Endothelial cell of umbilical vein (primary cell): ENCODE data around the gene CTDSPL. TPM values are rescaled to one million over a fixed set of nuclear protein-coding genes. Genes with fewer than 3 reads are reported as not detected.

Experiments
- BruUV-seq: library from RNA; stranded (reverse); fragments of 400-500 nt; replicated peaks from 2 replicates; lab custom pipeline; 2021; lab: Mats Ljungman, UMichigan
- CTCF ChIA-PET: fragments of 300-600, 350-600 bp; sonication (Branson Sonifier 250); formaldehyde crosslinking; loops from one replicate; lab custom pipeline; 2021; ENCODE audit warnings: antibody characterized with exemption, inconsistent platforms; lab: Charles Lee
- POLR2A ChIA-PET: fragments of 300-600, 350-600 bp; sonication (Branson Sonifier 250); formaldehyde crosslinking; loops from one replicate; lab custom pipeline; 2021; ENCODE audit warnings: antibody characterized with exemption, inconsistent platforms; lab: Charles Lee
- DNase-seq: peaks from one replicate; pipeline ENCODE4 v3.0.0-alpha.2; 2011; ENCODE audit warnings: low read depth, low spot score
- FAIRE-seq: peaks from 2 replicates; lab custom pipeline; 2011; peaks lifted over from hg19 to GRCh38; lab: Jason Lieb, UNC
- H2AFZ ChIP-seq: 2 replicates; pipeline ENCODE4 v1.6.0; 2012; ENCODE audit warnings: low read depth, low read length, control low read depth, inconsistent platforms
- H3K27ac ChIP-seq: 2 replicates; pipeline ENCODE4 v1.5.1; 2011; ENCODE audit warnings: low read depth, mild to moderate bottlenecking, control low read depth, low read length, moderate library complexity; ENCODE audit not compliant: insufficient read depth
- H3K27me3 ChIP-seq, 2 experiments: 2 replicates each; pipeline versions ENCODE4 v1.6.0 to v1.6.1; 2011; ENCODE audit warnings: low read length in 2 of 2, mixed read lengths in 1 of 2; ENCODE audit not compliant: control insufficient read depth in 2 of 2, insufficient read depth in 2 of 2
- H3K36me3 ChIP-seq, 2 experiments: 2 replicates in 1 of 2; 3 replicates in 1 of 2; pipeline ENCODE4 v1.5.1; 2011; ENCODE audit warnings: low read length in 2 of 2, mild to moderate bottlenecking in 1 of 2, moderate library complexity in 1 of 2; ENCODE audit not compliant: control insufficient read depth in 2 of 2, insufficient read depth in 2 of 2; ENCODE audit errors: extremely low read depth in 1 of 2
- H3K4me1 ChIP-seq: 3 replicates; pipeline ENCODE4 v1.5.1; 2011; ENCODE audit warnings: mild to moderate bottlenecking, low read length; ENCODE audit not compliant: control insufficient read depth, insufficient read depth; ENCODE audit errors: extremely low read depth
- H3K4me2 ChIP-seq: 2 replicates; pipeline ENCODE4 v1.6.1; 2011; ENCODE audit warnings: low read length, control low read depth, mixed read lengths; ENCODE audit not compliant: insufficient read depth
- H3K4me3 ChIP-seq, 3 experiments: fragments of 200-600 bp in 1 of 3; sonication (generic), shearing (Covaris generic) in 1 of 3; replicated peaks in 1 of 3; 2 replicates each; pipeline ENCODE4 v1.5.1; 2011 to 2016; ENCODE audit warnings: control low read depth in 3 of 3, low read length in 3 of 3, mild to moderate bottlenecking in 2 of 3, inconsistent platforms in 1 of 3, low read depth in 1 of 3, moderate library complexity in 1 of 3; ENCODE audit not compliant: insufficient read depth in 1 of 3
- H3K79me2 ChIP-seq: 2 replicates; pipeline ENCODE4 v1.6.0; 2012; ENCODE audit warnings: low read length, inconsistent platforms; ENCODE audit not compliant: control insufficient read depth, insufficient read depth
- H3K9ac ChIP-seq: replicated peaks from 2 replicates; pipeline ENCODE3; 2011; ENCODE audit warnings: low read length, control low read depth; ENCODE audit not compliant: insufficient read depth; ENCODE audit errors: extremely low read depth
- H3K9me1 ChIP-seq: replicated peaks from 3 replicates; pipeline ENCODE4 v1.6.0; 2011; ENCODE audit warnings: mild to moderate bottlenecking, low read length; ENCODE audit not compliant: control insufficient read depth, insufficient read depth; ENCODE audit errors: extremely low read depth
- H3K9me3 ChIP-seq: replicated peaks from 2 replicates; pipeline ENCODE4 v1.5.1; 2012; ENCODE audit warnings: low read length, inconsistent platforms; ENCODE audit not compliant: control insufficient read depth, insufficient read depth
- H4K20me1 ChIP-seq: replicated peaks from 2 replicates; pipeline ENCODE3; 2011; ENCODE audit warnings: mild to moderate bottlenecking, low read length; ENCODE audit not compliant: control insufficient read depth, insufficient read depth; ENCODE audit errors: extremely low read depth
- EZH2 ChIP-seq: IDR thresholded peaks from 2 replicates; pipeline ENCODE4 v1.6.1; 2012; ENCODE audit warnings: borderline replicate concordance, low read depth, mild to moderate bottlenecking, moderate library complexity, low read length, inconsistent platforms; ENCODE audit not compliant: severe bottlenecking
- GATA2 ChIP-seq: IDR thresholded peaks from 2 replicates; pipeline ENCODE4 v1.7.0; 2011; ENCODE audit warnings: low read depth, mild to moderate bottlenecking, moderate library complexity, mixed read lengths, low read length; ENCODE audit not compliant: insufficient read length, insufficient read depth
- MYC ChIP-seq: IDR thresholded peaks from one replicate; pipeline ENCODE4 v1.6.1; 2011; ENCODE audit warnings: mild to moderate bottlenecking, low read depth, low read length
- POLR2AphosphoS5 ChIP-seq: IDR thresholded peaks from 2 replicates; pipeline ENCODE4 v1.6.1; 2012; ENCODE audit warnings: low read depth, mild to moderate bottlenecking, control low read depth, low read length, moderate library complexity; ENCODE audit not compliant: insufficient read depth
- dilution Hi-C: fragments of 300-500 bp; cut with MboI; formaldehyde crosslinking; loops from one replicate; pipeline ENCODE4 v1.15.0; 2019; ENCODE audit warnings: low sequenced_read_pairs; ENCODE audit not compliant: extremely low pct_ligation_motif_present
- intact Hi-C: fragments of 100-400 bp; cut with micrococcal nuclease; formaldehyde crosslinking; loops from one replicate; pipeline ENCODE4 v1.10.0; 2022
- polyA plus RNA-seq, 4 experiments: library from polyadenylated mRNA; depleted of rRNA in 3 of 4; stranded (reverse) in 3 of 4; unstranded in 1 of 4; fragments of >200 nt; gene quantifications; 2 replicates each; pipeline versions ENCODE4 v1.2.1 to v1.2.3, GENCODE V29; 2011 to 2012; ENCODE audit warnings: missing spikeins in 1 of 4
- total RNA-seq: library from RNA; stranded (reverse); gene quantifications from 2 replicates; pipeline ENCODE4 v1.2.3, GENCODE V29; 2021

The CTDSPL gene
- total and polyA plus RNA-seq, 2 donors (not counting 3 experiments of a cell fraction or from before 2014, with no cell fraction given): 30.1 to 43.2 TPM

DNA sequence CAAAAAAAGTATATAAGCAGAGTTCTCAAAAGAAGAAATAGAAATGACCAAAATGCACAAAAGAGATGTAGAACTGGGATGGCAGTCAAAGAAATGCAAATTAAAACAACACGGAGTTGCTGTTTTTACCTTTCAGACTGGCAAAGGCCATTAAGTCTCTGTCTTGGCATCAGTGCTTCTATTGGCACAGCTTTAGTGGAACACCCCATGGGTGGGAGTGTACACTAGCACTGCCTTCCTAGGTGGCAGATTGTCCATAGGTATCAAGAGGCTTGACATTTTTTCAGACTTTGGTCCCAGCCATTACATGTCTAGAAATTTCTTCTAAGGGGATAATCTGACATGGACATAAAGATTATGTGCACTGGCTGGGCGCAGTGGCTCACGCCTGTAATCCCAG, 70.8 kb downstream of the CTDSPL start:
- Histone ChIP-seq H4K20me1 (no peaks in the 10 kb centered on the region), H3K9me3 (no peaks in the 10 kb centered on the region), H3K79me2 (no peaks in the 10 kb centered on the region), H3K27ac (no peak overlapping the region), H3K36me3 (no peaks in the 10 kb centered on the region), H3K4me2 (no peak overlapping the region), H3K9ac (no peak overlapping the region), H3K9me1 (no peaks in the 10 kb centered on the region), H2AFZ (no peak overlapping the region), H3K4me3 (no peak overlapping the region), H3K4me1 (peaks cover 26% of the 10 kb centered on the region), H3K27me3 (no peaks in the 10 kb centered on the region)
- CTCF ChIA-PET: interaction anchor here (1.0 kb wide), 1 partner anchor 34 kb away, joined by 7 read pairs; no protein-coding TSS in a partner anchor
- FAIRE-seq: no peak
- intact Hi-C loops (no loop called here), dilution Hi-C loops (no loop called here)
- TF ChIP-seq GATA2: no peak
- no peak for TF ChIP-seq EZH2
- TF ChIP-seq POLR2AphosphoS5: no peak
- TF ChIP-seq MYC: no peak
- no TSS peak for BruUV-seq
- no peak for DNase-seq
- POLR2A ChIA-PET: no interaction called here

- TF ChIP-seq MYC: no peak
- ChIA-PET POLR2A (interaction anchor here (0.6 kb wide), 1 partner anchor 1050 kb away, joined by 6 read pairs; no protein-coding TSS in a partner anchor), CTCF (interaction anchor here (1.0 to 5.7 kb wide), 3 partner anchors 21 to 79 kb away, joined by 4 to 38 read pairs (median 9); no protein-coding TSS in a partner anchor)
- no TSS peak for BruUV-seq
- no peaks in the 10 kb centered on the region for H4K20me1 ChIP-seq
- dilution Hi-C loops (no loop called here), intact Hi-C loops (loop anchor here (5.0 kb wide), 1 partner anchor 42 kb away; no protein-coding TSS in a partner anchor)
- H2AFZ ChIP-seq: no peak overlapping the region
- H3K9me3 ChIP-seq: no peaks in the 10 kb centered on the region
- H3K4me1 ChIP-seq: peaks cover 26% of the 10 kb centered on the region
- no peaks in the 10 kb centered on the region for H3K36me3 ChIP-seq
- H3K9ac ChIP-seq: no peak overlapping the region
- H3K9me1 ChIP-seq: no peaks in the 10 kb centered on the region
- DNase-seq (no peak), FAIRE-seq (no peak)
- no peak overlapping the region for H3K27ac ChIP-seq
- H3K4me3 ChIP-seq: no peak overlapping the region
- no peaks in the 10 kb centered on the region for H3K79me2 ChIP-seq
- H3K27me3 ChIP-seq: no peaks in the 10 kb centered on the region
- H3K4me2 ChIP-seq: peak overlapping the region; percentile 50
Measured at GRCh38 chr3:37934631-37935289, 73.1 kb downstream of the CTDSPL start.
